GM12864 (cell line): ENCODE measurements around the gene PRR33.
"Not testable (repeated sequence)": the region's sequence is repeated elsewhere in the genome, so short reads cannot be mapped to it uniquely, and the experiment has no call there.

Experiments
- DNase-seq: peaks from one replicate; pipeline ENCODE4 v3.0.0-alpha.2; 2011; ENCODE audit warnings: low read depth
- H3K4me3 ChIP-seq: 2 replicates; pipeline ENCODE4 v1.5.1; 2011; ENCODE audit warnings: mild to moderate bottlenecking, low read depth, low read length, control low read depth
- CTCF ChIP-seq: IDR thresholded peaks from 2 replicates; pipeline ENCODE4 v1.5.1; 2011; ENCODE audit warnings: low read depth, mild to moderate bottlenecking, moderate library complexity, low read length, control low read depth, inconsistent platforms; ENCODE audit errors: missing control alignments

PRR33 gene

GRCh38 chr11:1888347-1888753 lies 3.3 kb downstream of the PRR33 start:
- no peak for TF ChIP-seq CTCF
- no peak for DNase-seq
- H3K4me3 ChIP-seq: no peak overlapping the region

DNA sequence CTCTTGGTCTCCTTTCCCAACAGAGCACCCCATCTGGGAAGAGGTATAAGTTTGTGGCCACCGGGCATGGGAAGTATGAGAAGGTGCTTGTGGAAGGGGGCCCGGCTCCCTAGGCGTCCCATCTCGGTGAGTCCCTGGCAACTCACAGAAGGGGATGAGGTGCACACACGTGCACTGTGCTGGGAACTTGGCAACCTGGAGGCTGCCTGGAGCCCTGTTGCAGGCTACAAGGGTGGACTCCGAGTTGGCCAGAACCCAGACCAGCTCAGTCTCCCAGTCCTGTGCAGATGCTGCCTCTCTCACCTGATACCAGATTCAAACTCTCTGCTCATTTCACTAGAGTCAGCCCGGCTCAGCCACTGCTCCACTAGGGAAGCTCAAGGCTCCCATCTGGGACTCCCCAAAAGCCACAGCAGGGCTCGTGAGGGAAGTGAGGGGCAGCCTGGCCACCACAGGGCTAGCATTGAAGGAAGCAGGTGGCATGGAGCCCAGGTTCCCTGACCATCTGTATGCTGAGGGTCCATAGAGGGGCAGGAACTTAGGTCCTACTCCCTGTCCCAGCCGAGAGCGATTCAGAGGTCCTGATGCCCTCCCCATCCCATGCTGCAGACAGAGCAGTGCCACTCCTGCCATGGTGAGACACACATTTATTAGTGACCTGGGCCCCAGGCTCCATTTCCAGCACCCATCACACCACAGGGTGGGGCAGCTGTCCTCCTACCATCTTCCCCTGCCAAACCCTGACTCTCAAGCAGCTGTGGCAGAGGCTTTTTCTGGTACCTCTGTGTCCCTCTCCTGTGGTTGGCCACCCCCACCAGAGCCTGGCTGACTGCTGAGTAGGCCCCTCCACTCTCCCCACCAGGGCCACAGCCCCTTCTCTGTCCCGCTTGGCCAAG lies 4.0 kb downstream of the PRR33 start:
- TF ChIP-seq CTCF: no peak
- DNase-seq: no peak
- no peak overlapping the region for H3K4me3 ChIP-seq

DNA sequence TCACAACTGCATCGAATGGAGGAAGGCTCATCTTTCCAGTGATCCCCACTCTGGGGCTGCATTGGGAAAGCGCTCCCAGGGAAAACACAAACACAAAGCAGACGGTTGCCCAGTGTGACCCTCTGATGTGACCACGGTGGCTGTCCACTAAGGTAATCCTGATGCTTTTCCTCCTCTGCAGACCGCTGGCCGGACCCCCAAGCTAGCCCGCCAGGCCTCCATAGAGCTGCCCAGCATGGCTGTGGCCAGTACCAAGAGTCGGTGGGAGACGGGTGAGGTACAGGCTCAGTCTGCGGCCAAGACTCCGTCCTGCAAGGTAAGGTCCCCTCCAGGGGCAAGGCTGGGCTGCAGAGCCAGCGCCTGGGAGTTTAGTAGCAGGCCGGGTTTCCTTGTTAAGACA lies 5.1 kb downstream of the PRR33 start:
- H3K4me3 ChIP-seq, DNase-seq: not testable (repeated sequence)

DNA sequence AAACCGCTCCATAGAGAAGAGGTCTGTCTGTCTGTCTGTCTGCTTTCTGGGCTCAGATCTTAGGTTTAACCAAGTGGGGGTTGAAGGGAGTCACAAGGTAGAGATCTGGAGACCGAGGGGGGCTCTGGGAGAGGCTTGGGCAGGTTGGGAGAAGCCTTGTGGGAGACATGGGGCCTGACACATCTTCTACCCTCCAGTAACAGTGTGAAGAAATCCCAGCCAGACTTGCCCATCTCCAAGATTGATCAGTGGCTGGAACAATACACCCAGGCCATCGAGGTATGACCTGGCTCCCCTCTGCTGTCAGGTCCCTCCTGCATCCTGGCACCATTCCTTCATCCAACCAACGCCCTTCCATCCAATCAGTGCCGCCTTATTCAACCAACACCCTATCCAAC lies 7.4 kb downstream of the PRR33 start:
- H3K4me3 ChIP-seq: no peak overlapping the region
- DNase-seq: no peak
- TF ChIP-seq CTCF: no peak

DNA sequence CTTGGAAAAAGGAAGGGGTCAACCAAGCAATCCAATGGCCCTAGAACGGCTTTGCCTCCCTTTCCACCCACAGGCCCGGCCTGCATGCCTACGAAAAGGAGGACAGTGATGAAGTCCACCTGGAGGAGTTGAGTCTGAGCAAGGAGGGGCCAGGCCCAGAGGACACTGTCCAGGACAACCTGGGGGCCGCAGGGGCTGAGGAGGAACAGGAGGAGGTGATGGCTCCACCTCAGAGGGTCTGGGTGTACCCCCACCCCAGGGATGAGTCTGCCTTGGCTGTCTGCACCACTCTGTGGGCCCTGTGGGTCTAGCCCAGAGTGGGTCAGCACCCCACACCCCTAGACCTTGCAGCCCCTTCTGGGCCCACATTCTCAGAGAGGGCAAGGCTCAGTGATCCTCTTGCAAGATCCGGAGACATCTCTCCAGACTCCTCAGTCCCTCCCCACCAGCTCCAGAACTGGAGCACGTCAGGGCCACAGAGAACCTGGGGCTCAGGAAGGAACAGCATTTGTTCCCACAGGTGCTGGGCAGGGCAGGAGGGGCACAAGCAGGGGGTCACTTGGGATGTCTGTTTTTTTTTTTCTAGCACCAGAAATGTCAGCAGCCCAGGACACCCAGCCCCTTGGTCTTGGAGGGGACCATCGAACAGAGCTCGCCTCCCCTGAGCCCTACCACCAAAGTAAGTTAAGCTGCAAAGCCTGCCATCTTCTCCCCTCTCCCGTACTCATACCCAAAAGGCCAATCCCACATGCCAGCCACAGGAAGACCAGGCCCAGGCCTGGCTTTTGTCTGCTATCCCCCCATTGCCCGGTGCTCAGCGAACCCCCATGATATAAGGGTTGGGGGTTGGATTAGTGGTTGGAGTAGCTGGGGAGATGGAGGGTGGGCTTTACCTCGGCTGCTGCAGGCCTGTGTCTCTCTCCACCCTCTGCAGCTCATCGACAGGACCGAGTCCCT lies 8.1 kb downstream of the PRR33 start:
- no peak for TF ChIP-seq CTCF
- DNase-seq: no peak
- no peak overlapping the region for H3K4me3 ChIP-seq

DNA sequence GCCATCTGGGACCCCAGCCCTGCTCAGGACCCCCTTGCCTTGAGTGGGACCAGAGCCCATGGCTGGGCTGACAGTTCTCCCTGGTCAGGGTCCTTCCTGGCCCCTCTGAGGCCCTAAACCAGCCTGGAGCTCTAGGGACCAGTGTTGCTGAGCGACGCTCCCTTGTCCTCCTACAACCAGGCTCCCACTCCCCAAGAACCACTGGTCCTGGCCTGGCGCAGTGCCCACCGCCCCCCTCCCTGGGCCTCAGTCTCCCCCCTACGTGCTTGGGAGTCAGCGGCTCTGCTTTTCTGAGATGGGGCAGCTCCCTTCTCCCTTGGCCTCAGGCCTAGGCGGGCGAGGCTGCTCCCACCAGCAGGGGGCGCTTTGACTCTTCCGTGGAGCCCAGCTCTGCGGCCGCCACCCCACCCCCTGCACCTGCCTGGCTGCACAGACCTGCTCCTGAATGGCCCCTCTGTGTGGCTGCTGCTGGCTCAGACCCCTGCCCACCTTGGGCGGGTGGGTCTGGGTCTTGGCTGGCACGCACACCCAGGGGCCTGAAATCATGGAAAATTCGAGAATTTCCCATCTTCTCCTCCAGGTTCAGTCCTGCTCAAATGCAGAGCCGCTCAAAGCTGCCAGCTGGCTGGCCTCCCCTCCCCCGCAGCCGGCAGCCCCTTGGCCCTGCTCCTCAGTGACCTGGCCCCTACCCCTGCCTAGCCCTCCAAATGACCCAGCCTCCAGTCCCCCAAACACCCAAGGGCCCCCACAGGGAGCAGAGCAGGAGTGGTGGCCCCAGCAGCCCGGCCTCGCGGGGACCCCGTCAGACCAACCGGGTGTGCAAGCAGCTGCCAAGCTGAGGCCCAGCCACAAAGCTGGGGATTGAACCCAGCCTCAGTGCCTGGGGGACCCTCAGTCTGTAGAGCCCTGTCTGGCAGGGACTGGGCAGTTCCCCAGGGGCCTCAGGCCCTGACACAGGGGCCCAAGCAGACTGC lies 9.1 kb downstream of the PRR33 start:
- TF ChIP-seq CTCF: peak; percentile 87
- no peak overlapping the region for H3K4me3 ChIP-seq
- no peak for DNase-seq
